ENCODE data around the gene SUGCT. TPM values are rescaled to one million over a fixed set of nuclear protein-coding genes. Genes with fewer than 3 reads are reported as not detected.
A peak's percentile ranks its signal among the peaks of the same experiment; 100 is the strongest.

SUGCT gene
- 11.9 and 14.1 TPM in 2 replicates for total RNA-seq
- long read RNA-seq, transcript SUGCT-209 (15 exons, 1,591 nt) = major isoform, 7 of 22 reads
- long read RNA-seq, partial matches to known transcripts = 0 of 22 reads
- long read RNA-seq, other reads (novel, unspliced or antisense) = 14 of 22 reads

GRCh38 chr7:40134428-40135316 lies at the start of gene SUGCT, which contains the start of gene MPLKIP:
Gene SUGCT (plus strand): TSS chr7:40135005.
Gene MPLKIP (minus strand): TSS chr7:40134622. CDS start chr7:40134567, 55 bp downstream.
- Mint-ChIP-seq H3K27me3 (ENCODE audit: unreplicated experiment) (no peaks in the 10 kb centered on the region), H3K9me3 (ENCODE audit: unreplicated experiment) (no peaks in the 10 kb centered on the region), H3K4me3 (ENCODE audit: unreplicated experiment) (peak within 1 kb of the TSS; percentile 92), H3K36me3 (ENCODE audit: unreplicated experiment) (peaks cover 4% of the 10 kb centered on the region), H3K4me1 (ENCODE audit: unreplicated experiment) (peaks cover 25% of the 10 kb centered on the region), H3K27ac (ENCODE audit: unreplicated experiment) (peak within 1 kb of the TSS; percentile 99)
- DNase-seq (ENCODE audit: extremely low spot score, unreplicated experiment) = peak; percentile 95
- TF ChIP-seq, protein P1, sequence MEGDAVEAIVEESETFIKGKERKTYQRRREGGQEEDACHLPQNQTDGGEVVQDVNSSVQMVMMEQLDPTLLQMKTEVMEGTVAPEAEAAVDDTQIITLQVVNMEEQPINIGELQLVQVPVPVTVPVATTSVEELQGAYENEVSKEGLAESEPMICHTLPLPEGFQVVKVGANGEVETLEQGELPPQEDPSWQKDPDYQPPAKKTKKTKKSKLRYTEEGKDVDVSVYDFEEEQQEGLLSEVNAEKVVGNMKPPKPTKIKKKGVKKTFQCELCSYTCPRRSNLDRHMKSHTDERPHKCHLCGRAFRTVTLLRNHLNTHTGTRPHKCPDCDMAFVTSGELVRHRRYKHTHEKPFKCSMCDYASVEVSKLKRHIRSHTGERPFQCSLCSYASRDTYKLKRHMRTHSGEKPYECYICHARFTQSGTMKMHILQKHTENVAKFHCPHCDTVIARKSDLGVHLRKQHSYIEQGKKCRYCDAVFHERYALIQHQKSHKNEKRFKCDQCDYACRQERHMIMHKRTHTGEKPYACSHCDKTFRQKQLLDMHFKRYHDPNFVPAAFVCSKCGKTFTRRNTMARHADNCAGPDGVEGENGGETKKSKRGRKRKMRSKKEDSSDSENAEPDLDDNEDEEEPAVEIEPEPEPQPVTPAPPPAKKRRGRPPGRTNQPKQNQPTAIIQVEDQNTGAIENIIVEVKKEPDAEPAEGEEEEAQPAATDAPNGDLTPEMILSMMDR (IDR thresholded peaks at IDR 0.05) = peak; percentile 99

GRCh38 chr7:40092182-40092581 lies 42.6 kb upstream of the SUGCT start:
- peak overlapping the region; percentile 10 for H3K27ac Mint-ChIP-seq (ENCODE audit: unreplicated experiment)
- H3K36me3 Mint-ChIP-seq (ENCODE audit: unreplicated experiment) = peaks cover 55% of the 10 kb centered on the region
- peaks cover 5% of the 10 kb centered on the region for H3K4me1 Mint-ChIP-seq (ENCODE audit: unreplicated experiment)
- H3K9me3 Mint-ChIP-seq (ENCODE audit: unreplicated experiment) = no peaks in the 10 kb centered on the region
- no peak overlapping the region for H3K4me3 Mint-ChIP-seq (ENCODE audit: unreplicated experiment)
- TF ChIP-seq, protein P1 (IDR thresholded peaks at IDR 0.05) = no peak
- DNase-seq (ENCODE audit: extremely low spot score, unreplicated experiment) = no peak
- H3K27me3 Mint-ChIP-seq (ENCODE audit: unreplicated experiment) = no peaks in the 10 kb centered on the region

DNA sequence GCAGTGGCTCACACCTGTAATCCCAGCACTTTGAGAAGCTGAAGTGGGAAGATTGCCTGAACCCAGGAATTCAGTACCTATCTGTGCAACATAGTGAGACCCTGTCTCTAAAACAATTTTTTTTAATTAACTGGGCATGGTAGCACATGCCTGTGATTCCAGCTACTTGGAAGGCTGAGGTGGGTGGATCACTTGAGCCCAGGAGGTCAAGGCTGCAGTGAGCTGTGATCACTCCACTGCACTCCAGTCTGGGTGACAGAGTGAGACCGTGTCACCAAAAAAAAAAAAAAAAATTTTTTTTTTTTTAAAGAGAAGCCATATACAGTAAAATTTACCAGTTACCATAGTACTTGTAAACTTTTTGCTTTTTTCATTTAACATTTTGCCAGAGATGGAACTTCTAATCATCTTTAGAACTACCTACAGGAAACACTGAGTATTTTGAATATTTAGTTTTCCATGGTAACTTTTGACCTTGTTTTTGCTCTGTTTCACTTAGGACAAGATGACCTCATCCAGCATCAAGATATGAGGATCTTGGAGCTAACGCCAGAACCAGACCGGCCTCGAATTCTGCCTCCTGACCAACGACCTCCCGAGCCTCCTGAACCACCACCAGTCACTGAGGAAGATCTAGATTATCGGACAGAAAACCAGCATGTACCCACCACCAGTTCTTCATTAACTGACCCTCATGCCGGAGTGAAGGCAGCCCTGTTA lies 41.0 kb upstream of the SUGCT start:
- Mint-ChIP-seq H3K9me3 (ENCODE audit: unreplicated experiment) (no peaks in the 10 kb centered on the region), H3K4me3 (ENCODE audit: unreplicated experiment) (no peak overlapping the region), H3K27me3 (ENCODE audit: unreplicated experiment) (no peaks in the 10 kb centered on the region), H3K36me3 (ENCODE audit: unreplicated experiment) (peaks cover 50% of the 10 kb centered on the region), H3K27ac (ENCODE audit: unreplicated experiment) (peak overlapping the region; percentile 52), H3K4me1 (ENCODE audit: unreplicated experiment) (peaks cover 5% of the 10 kb centered on the region)
- no peak for DNase-seq (ENCODE audit: extremely low spot score, unreplicated experiment)
- TF ChIP-seq, protein P1 (IDR thresholded peaks at IDR 0.05) = no peak

GRCh38 chr7:40095230-40095629 lies 39.6 kb upstream of the SUGCT start:
- Mint-ChIP-seq H3K27ac (ENCODE audit: unreplicated experiment) (no peak overlapping the region), H3K36me3 (ENCODE audit: unreplicated experiment) (peaks cover 39% of the 10 kb centered on the region), H3K4me1 (ENCODE audit: unreplicated experiment) (peaks cover 5% of the 10 kb centered on the region), H3K4me3 (ENCODE audit: unreplicated experiment) (no peak overlapping the region), H3K9me3 (ENCODE audit: unreplicated experiment) (no peaks in the 10 kb centered on the region), H3K27me3 (ENCODE audit: unreplicated experiment) (no peaks in the 10 kb centered on the region)
- no peak for DNase-seq (ENCODE audit: extremely low spot score, unreplicated experiment)
- TF ChIP-seq, protein P1 (IDR thresholded peaks at IDR 0.05) = no peak

Measured in osteocyte (in vitro differentiated cells).